Sigmoid colon (tissue), 4 donors: ENCODE data around the gene UBE2L6.

Source experiments
- CTCF ChIP-seq, 4 experiments: fragments of 450-650 bp in 3 of 4; fragments of 200-600 bp in 1 of 4; IDR thresholded peaks; one replicate each; pipeline ENCODE4 v1.5.1; 2016 to 2019; ENCODE audit warnings: antibody characterized with exemption in 4 of 4, mild to moderate bottlenecking in 3 of 4, moderate library complexity in 2 of 4
- EP300 ChIP-seq, 4 donors: sonication (generic); formaldehyde crosslinking; IDR thresholded peaks; one replicate each; pipeline ENCODE4 v1.6.1; 2017; ENCODE audit warnings: antibody characterized with exemption in 4 of 4
- POLR2A ChIP-seq, 2 donors: fragments of 450-650 bp; IDR thresholded peaks; one replicate each; pipeline ENCODE4 v1.6.1; 2016; ENCODE audit warnings: antibody characterized with exemption in 2 of 2, mild to moderate bottlenecking in 2 of 2, moderate library complexity in 2 of 2

GRCh38 chr11:57543593-57543992 is 23.9 kb downstream of the UBE2L6 start:
- TF ChIP-seq POLR2A (IDR thresholded peaks at IDR 0.05) (no peak), CTCF (IDR thresholded peaks at IDR 0.05) (no peak), EP300 (IDR thresholded peaks at IDR 0.05) (no peak)
